ENCODE data around the gene IRF2BP2.
"Not testable (repeated sequence)": the region's sequence is repeated elsewhere in the genome, so short reads cannot be mapped to it uniquely, and the experiment has no call there.

Gene IRF2BP2

GRCh38 chr1:234602334-234603220 lies 7.4 kb downstream of the IRF2BP2 start:
- DNase-seq (ENCODE audit: low read depth in 2 of 3, low spot score in 1 of 3) = no peak

DNA sequence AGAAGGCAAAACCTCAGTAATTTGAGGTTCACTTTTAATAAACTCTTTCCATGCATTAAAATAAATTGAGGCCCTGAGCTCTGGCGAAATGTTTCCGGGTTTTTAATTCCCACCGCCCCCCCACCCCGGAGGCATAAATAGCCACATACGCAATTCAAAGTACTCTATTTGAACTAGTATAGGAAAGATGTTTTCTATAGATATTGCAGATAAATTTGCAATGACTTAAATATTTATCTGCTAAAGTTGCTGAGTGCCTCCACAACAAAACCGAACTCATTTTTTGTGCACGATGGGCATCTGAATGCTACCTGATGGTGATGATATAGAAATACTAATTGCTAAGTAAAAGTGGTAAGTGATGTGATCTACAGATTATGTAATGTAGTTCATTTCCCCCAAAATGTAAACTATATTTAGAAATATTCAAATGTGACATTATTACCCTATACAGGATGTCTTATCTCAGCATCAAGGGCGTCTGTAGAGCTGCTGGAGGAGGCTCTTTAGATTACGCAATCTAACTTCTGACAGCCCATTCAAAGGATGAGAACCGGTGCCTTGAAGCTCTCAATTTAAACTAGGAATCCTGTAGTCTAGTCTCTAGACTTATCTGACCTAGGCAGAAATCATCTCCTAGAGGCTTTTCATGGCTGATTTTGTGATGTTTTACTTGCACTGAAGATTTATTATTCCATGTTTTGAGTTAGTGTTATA lies 8.5 kb downstream of the IRF2BP2 start:
- no peak for DNase-seq (ENCODE audit: low read depth in 2 of 3, low spot score in 1 of 3)

DNA sequence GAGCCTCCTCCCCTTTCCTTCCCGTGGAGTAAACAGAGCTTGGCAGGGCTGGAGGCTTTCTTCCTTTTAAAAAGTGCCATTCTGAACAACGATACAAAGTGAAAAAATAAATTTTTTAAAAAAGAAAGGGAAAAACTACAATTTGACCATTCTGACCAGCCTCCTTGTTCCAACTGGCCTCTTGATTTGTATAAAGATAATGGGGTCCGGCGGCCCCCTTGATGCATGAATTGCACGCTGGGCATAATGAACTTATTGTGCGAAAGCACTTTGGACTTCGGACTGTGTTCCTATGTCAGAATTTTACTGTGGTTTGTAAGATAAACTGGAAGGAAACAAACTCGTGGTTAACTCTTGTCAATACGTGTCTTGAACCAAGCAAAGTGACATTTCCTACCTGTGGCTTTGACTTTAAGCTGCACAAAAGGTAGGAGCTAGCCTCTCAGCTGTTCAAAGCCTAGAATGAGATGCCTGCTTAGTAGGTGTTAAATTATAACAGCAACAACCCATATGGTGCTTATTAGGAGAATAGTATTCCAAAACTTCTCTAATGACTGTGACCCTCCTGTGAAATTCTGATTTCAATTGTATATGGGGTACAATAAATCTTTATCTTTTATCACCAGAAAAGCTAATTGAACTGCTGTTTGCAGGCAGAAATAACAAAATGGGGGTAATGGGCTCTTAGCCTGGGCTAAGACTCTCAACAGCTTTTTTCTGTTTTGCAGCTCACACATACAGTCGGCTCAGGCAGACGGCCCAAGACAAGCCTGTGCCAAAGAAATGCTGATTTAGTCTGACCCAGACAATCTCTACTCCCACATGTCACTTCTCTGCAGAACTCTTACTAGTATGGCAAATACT lies 9.3 kb downstream of the IRF2BP2 start:
- DNase-seq (ENCODE audit: low read depth in 2 of 3, low spot score in 1 of 3) = no peak

DNA sequence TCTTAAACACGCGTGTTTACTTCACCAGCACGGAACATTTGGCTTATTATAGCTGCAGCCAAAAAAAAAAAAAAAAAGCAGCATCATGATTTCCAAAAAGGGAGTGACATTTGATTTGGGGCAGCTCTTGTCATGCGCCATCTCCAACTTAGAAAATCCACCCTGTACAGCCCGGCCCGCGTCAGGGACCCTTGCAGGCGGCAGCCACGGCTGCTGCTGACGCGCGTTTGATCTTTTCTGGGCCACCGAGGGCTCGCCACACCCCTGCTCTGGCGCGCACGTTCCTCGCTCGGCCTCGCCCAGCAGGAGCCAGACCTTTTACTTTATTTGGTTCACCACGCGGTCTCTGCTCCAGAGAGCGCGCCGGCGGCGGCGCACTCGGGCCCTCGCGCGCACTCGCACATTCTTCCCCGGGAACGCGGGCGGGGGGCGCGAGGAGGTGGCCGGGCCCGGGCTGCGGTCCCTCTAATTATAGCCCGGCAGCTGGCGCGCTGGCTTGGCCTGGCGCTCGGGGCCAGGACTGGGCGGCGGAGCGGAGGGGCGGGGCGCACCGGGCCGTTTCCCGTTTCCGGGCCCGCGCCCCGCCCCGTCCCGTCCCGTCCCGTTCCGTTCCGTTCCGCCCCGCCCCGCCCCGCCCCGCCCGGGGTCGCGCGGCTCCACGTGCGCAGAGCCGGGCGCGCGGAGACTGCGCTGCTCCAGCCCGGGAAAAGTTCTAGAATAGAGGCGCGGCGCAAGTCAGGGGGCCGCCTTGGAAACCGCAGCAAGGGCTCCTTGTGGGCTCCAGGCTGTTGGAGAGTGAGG lies 10.2 kb downstream of the IRF2BP2 start:
- DNase-seq (ENCODE audit: low read depth in 2 of 3, low spot score in 1 of 3) = peak; percentile 52 to 80 (median 65)

GRCh38 chr1:234598974-234599616 lies 10.9 kb downstream of the IRF2BP2 start:
- DNase-seq (ENCODE audit: low read depth in 2 of 3, low spot score in 1 of 3) = no peak

GRCh38 chr1:234597894-234598293 lies 12.1 kb downstream of the IRF2BP2 start:
- DNase-seq (ENCODE audit: low read depth in 2 of 3, low spot score in 1 of 3) = peak in 2 of 3 donors; percentile 42 to 60

DNA sequence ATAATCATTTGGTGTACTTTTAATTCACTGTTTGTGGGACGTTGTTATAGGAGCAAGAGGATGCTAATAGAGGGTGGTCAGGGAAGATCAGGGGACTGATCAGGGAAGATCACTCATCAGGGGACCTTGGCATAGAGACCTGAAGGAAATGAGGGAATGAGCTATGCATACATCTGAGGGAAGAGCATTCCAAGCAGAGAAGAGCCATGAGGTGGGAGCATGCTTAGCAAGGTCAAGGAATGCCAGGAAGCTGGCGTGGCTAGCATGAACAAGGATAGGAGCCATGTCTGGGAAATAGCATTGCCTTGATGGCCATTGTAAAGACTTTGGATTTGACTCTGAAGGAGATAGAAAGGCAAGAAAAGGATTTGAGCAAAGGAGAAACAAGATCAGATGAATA lies 14.1 kb downstream of the IRF2BP2 start:
- DNase-seq (ENCODE audit: low read depth in 2 of 3, low spot score in 1 of 3) = no peak

DNA sequence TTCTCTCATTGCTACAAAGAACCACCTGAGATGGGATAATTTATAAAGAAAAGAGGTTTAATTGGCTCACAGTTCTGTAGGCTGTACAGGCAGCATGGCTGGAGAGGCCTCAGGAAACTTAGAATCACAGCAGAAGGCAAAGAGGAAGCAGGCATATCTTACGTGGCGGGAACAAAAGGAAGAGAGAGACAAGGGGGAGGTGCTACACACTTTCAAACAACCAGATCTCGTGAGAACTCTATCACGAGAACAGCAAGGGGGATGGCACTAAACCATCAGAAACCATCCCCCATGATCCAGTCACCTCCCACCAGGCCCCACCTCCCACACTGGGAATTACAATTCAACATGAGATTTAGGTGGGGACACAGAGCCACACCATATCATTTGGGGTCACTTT lies 15.4 kb downstream of the IRF2BP2 start:
- DNase-seq (ENCODE audit: low read depth in 2 of 3, low spot score in 1 of 3) = not testable (repeated sequence)

- DNase-seq (ENCODE audit: low read depth in 2 of 3, low spot score in 1 of 3) = no peak
These were observed 16.0 kb downstream of the IRF2BP2 start for GRCh38 chr1:234593771-234594504.

GRCh38 chr1:234593109-234593508 lies 16.9 kb downstream of the IRF2BP2 start:
- no peak for DNase-seq (ENCODE audit: low read depth in 2 of 3, low spot score in 1 of 3)

- DNase-seq (ENCODE audit: low read depth in 2 of 3, low spot score in 1 of 3) = no peak
These were observed 17.7 kb downstream of the IRF2BP2 start for GRCh38 chr1:234592240-234592639.

DNA sequence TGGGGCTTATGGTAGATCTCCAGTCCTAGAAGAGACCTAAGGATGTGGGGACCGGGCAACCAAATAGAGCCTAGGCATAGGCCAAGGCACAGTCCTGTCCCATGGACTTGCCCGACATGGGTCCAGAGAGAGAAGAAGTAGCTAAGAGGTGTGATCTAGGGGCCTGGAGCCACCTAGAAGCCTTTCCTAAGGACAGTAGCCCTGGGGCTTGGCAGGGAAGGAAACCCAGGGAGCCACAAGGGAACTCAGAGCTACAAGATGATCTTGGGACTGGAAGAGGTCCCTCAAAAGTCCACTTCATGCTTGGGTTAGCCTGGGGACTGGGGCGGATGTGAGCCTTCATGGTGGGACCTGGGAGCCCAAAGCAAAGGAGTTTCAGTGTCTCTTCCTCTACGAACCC lies 18.8 kb downstream of the IRF2BP2 start:
- no peak for DNase-seq (ENCODE audit: low read depth in 2 of 3, low spot score in 1 of 3)

DNA sequence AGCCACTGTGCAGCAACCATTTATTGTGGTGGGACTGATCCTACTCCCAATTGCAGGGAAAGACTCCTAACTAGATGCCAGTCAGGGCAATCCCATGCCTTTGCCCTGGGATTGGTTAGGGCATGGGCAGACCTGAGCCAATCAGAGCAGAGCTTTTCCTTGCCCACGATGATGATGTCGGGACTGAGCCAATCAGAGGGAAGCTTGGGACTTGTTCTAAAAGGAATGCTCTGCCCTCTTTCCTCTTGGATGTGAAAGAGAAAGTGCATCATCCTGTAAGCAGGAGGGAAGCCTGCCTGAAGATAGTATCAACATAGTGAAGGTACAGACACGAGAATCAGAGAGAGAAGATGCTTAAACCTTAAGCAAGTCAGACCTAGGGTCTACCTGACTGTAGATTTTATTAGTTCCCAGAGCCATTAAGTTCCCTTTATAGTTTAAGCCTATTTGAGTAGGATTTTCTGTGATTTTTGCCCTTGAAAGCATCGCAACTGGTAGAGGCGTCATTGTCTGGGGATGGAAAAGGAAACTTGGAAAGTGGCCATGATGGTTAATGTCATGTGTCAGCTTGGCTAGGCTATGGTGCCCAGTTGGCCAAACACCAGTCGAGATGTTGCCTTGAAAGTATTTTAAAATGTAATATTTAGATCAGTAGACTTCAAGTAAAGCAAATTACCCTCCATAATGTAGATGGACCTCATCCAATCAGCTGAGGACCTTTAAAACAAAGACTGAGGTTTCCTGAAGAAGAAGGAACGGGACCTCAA lies 19.9 kb downstream of the IRF2BP2 start:
- no peak for DNase-seq (ENCODE audit: low read depth in 2 of 3, low spot score in 1 of 3)

GRCh38 chr1:234589064-234589800 lies 20.7 kb downstream of the IRF2BP2 start:
- no peak for DNase-seq (ENCODE audit: low read depth in 2 of 3, low spot score in 1 of 3)

DNA sequence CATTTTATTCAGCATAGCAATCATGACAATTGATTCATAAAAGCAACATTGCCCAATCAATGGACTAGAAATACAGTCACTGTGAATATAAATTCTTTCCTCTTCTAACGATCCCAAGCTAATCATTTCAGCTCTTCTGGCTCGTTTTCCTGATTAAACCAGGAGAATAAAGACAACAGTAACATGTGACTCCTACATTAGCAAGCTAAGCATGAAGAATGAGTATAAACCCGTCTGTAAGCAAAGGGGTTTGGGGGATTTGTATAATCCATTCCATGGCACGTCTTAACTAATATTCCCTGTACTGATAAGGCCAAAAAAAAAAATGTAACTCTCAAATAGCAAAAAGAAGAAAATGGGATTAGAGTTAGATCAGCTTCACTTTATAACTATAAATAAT lies 21.6 kb downstream of the IRF2BP2 start:
- DNase-seq (ENCODE audit: low read depth in 2 of 3, low spot score in 1 of 3) = no peak

GRCh38 chr1:234586892-234587485 lies 23.0 kb downstream of the IRF2BP2 start:
- no peak for DNase-seq (ENCODE audit: low read depth in 2 of 3, low spot score in 1 of 3)

DNA sequence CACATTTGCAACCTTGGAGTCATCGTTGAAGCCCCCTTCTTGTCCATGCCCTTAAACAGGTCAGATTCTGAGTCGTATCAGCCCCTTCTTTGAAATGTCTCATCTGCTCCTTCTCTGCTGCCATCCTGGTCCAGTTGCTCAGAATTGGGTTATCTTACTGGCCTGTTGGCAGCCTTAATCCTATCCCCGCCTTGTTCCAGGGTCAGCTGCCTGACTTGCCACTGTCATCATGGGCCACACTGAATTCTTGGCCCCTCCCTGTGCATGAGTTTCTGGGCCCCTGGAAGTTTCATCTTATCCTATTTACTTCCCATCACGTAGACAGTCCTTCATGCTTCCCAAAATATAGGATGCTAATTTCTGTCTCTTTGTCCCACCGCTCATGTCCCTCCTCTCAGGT lies 23.7 kb downstream of the IRF2BP2 start:
- no peak for DNase-seq (ENCODE audit: low read depth in 2 of 3, low spot score in 1 of 3)

Measured in stimulated activated CD4-positive, alpha-beta T cell treated with anti-CD3 and anti-CD28 coated beads, Interleukin-12 subunit alpha, Interleukin-12 subunit beta, amount 100 ng/mL, for 48 hours (primary cell).